ENCODE data around the gene KLHL3. TPM values are rescaled to one million over a fixed set of nuclear protein-coding genes. Genes with fewer than 3 reads are reported as not detected.
A peak's percentile ranks its signal among the peaks of the same experiment; 100 is the strongest.

Gene KLHL3
- polyA plus RNA-seq (2012; rRNA removed), result 3.8 and 4.9 TPM in 2 replicates
- polyA plus RNA-seq (2012; cell fraction: cytosol; rRNA removed), result 1.9 and 2.3 TPM in 2 replicates
- polyA plus RNA-seq (2012; cell fraction: nucleus; rRNA removed), result 22.2 and 23.7 TPM in 2 replicates

GRCh38 chr5:137735555-137736284 is at the start of gene KLHL3:
Gene KLHL3, minus strand, starts transcription at chr5:137736089. Its CDS starts 443 bp downstream, at chr5:137735646.
- H3K4me3 ChIP-seq (ENCODE audit: low read depth in 2 of 2, low read length in 1 of 2), result peak within 1 kb of the TSS; percentile 41 to 42
- H3K9me2 ChIP-seq, result no peaks in the 10 kb centered on the region
- CTCF ChIA-PET, result interaction anchor here (0.6 to 22.5 kb wide), 23 partner anchors 8 to 415 kb away, joined by 3 to 407 read pairs (median 4); no protein-coding TSS in a partner anchor
- peak; percentile 68 for DNase-seq
- peak within 1 kb of the TSS; percentile 2 to 39 for H3K27ac ChIP-seq (ENCODE audit: low read depth in 2 of 2, low read length in 1 of 2)
- POLR2A ChIA-PET, result interaction anchor here (1.0 kb wide), 1 partner anchor 76 kb away, joined by 3 read pairs; no protein-coding TSS in a partner anchor
- peaks cover 0 to 14% of the 10 kb centered on the region in 2 experiments; a peak in 2 of 4 replicates for H3K4me1 ChIP-seq (ENCODE audit: control insufficient read depth in 1 of 2, insufficient read depth in 2 of 2, low read depth in 1 of 2, low read length in 1 of 2)
- H3K36me3 ChIP-seq (replicated peaks in 1 of 2; ENCODE audit: control insufficient read depth in 1 of 2, insufficient read depth in 2 of 2, low read length in 1 of 2), result peaks cover 0 to 4% of the 10 kb centered on the region in 2 experiments
- no peaks in the 10 kb centered on the region for H3K79me2 ChIP-seq (ENCODE audit: insufficient read depth)
- peak within 1 kb of the TSS; percentile 26; the same call in 1 of the 2 replicates for H3K9ac ChIP-seq
- 0 out of 2 replicates have a peak, but pooled peaks cover 4% of the 10 kb centered on the region for H3K9me3 ChIP-seq
- H2AFZ ChIP-seq (ENCODE audit: low read depth), result peak within 1 kb of the TSS; percentile 69
- WGBS (ENCODE audit: low lambda C conversion rate), result 58% methylated on average over 12 of the region's 12 CpGs
- no peak for TF ChIP-seq FOXM1 (IDR thresholded peaks at IDR 0.05; ENCODE audit: low read depth)
- TF ChIP-seq RAD21 (IDR thresholded peaks at IDR 0.05; ENCODE audit: low read length), result peak; percentile 76
- no peak for TF ChIP-seq GABPA (IDR thresholded peaks at IDR 0.05; ENCODE audit: low read depth)
- TF ChIP-seq, protein P1, sequence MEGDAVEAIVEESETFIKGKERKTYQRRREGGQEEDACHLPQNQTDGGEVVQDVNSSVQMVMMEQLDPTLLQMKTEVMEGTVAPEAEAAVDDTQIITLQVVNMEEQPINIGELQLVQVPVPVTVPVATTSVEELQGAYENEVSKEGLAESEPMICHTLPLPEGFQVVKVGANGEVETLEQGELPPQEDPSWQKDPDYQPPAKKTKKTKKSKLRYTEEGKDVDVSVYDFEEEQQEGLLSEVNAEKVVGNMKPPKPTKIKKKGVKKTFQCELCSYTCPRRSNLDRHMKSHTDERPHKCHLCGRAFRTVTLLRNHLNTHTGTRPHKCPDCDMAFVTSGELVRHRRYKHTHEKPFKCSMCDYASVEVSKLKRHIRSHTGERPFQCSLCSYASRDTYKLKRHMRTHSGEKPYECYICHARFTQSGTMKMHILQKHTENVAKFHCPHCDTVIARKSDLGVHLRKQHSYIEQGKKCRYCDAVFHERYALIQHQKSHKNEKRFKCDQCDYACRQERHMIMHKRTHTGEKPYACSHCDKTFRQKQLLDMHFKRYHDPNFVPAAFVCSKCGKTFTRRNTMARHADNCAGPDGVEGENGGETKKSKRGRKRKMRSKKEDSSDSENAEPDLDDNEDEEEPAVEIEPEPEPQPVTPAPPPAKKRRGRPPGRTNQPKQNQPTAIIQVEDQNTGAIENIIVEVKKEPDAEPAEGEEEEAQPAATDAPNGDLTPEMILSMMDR (IDR thresholded peaks at IDR 0.05), result peak; percentile 33; the same call in 1 of the 2 replicates
- TF ChIP-seq SMC3 (IDR thresholded peaks at IDR 0.05; ENCODE audit: low read depth, low read length), result peak; percentile 43; the same call in 1 of the 2 replicates
- no peak for TF ChIP-seq CHD2 (IDR thresholded peaks at IDR 0.05; ENCODE audit: low read length, partially characterized antibody)
- no peak for TF ChIP-seq FOXJ3 (CRISPR knock-in tag; IDR thresholded peaks at IDR 0.05)
- TF ChIP-seq YY1 (IDR thresholded peaks at IDR 0.05; ENCODE audit: low read depth), result peak; percentile 27; the same call in 1 of the 2 replicates
- H3K27me3 ChIP-seq (ENCODE audit: insufficient read depth), result no peaks in the 10 kb centered on the region
- peak within 1 kb of the TSS; percentile 69 for H3K4me2 ChIP-seq
- H3F3A ChIP-seq (replicated peaks; ENCODE audit: insufficient read depth), result no peaks in the 10 kb centered on the region
- no peaks in the 10 kb centered on the region for H4K20me1 ChIP-seq (ENCODE audit: insufficient read depth)

- no peak overlapping the region for H3K27ac ChIP-seq (ENCODE audit: low read depth in 2 of 2, low read length in 1 of 2)
- no peak overlapping the region for H3K9ac ChIP-seq
- no peaks in the 10 kb centered on the region for H3K9me2 ChIP-seq
- no peak overlapping the region for H3K4me2 ChIP-seq
- no peaks in the 10 kb centered on the region for H4K20me1 ChIP-seq (ENCODE audit: insufficient read depth)
- no peaks in the 10 kb centered on the region for H3K79me2 ChIP-seq (ENCODE audit: insufficient read depth)
- no peak overlapping the region for H2AFZ ChIP-seq (ENCODE audit: low read depth)
- H3K4me3 ChIP-seq (ENCODE audit: low read depth in 2 of 2, low read length in 1 of 2), result no peak overlapping the region
- no peaks in the 10 kb centered on the region for H3K4me1 ChIP-seq (ENCODE audit: control insufficient read depth in 1 of 2, insufficient read depth in 2 of 2, low read depth in 1 of 2, low read length in 1 of 2)
- H3F3A ChIP-seq (replicated peaks; ENCODE audit: insufficient read depth), result peaks cover 6% of the 10 kb centered on the region
- no peaks in the 10 kb centered on the region for H3K27me3 ChIP-seq (ENCODE audit: insufficient read depth)
- CTCF ChIA-PET, result interaction anchor here (0.6 to 2.4 kb wide), 2 partner anchors 179 to 253 kb away, joined by 3 to 6 read pairs; no protein-coding TSS in a partner anchor
- POLR2A ChIA-PET, result no interaction called here
- no peak for DNase-seq
- H3K36me3 ChIP-seq (replicated peaks in 1 of 2; ENCODE audit: control insufficient read depth in 1 of 2, insufficient read depth in 2 of 2, low read length in 1 of 2), result no peaks in the 10 kb centered on the region
- WGBS (ENCODE audit: low lambda C conversion rate), result 97% methylated on average over 4 of the region's 4 CpGs
- H3K9me3 ChIP-seq, result no peaks in the 10 kb centered on the region
- TF ChIP-seq MXI1 (IDR thresholded peaks at IDR 0.05; ENCODE audit: low read depth, low read length) (no peak), USF2 (IDR thresholded peaks at IDR 0.05; ENCODE audit: borderline replicate concordance, low read depth, low read length) (no peak), USF1 (IDR thresholded peaks at IDR 0.05; ENCODE audit: borderline replicate concordance, low read depth) (no peak), RFX5 (IDR thresholded peaks at IDR 0.05; ENCODE audit: low read length) (no peak), RCOR1 (IDR thresholded peaks at IDR 0.05; ENCODE audit: low read length) (no peak), TAF1 (IDR thresholded peaks at IDR 0.05; ENCODE audit: borderline replicate concordance, low read depth, low read length) (no peak), POLR2AphosphoS5 (IDR thresholded peaks at IDR 0.05; ENCODE audit: low read depth, low read length) (no peak), YY1 (IDR thresholded peaks at IDR 0.05; ENCODE audit: low read depth) (no peak), FOSL2 (IDR thresholded peaks at IDR 0.05; ENCODE audit: borderline replicate concordance, low read depth) (no peak), TCF12 (IDR thresholded peaks at IDR 0.05) (no peak)
- TF ChIP-seq, protein P2, sequence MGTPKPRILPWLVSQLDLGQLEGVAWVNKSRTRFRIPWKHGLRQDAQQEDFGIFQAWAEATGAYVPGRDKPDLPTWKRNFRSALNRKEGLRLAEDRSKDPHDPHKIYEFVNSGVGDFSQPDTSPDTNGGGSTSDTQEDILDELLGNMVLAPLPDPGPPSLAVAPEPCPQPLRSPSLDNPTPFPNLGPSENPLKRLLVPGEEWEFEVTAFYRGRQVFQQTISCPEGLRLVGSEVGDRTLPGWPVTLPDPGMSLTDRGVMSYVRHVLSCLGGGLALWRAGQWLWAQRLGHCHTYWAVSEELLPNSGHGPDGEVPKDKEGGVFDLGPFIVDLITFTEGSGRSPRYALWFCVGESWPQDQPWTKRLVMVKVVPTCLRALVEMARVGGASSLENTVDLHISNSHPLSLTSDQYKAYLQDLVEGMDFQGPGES (IDR thresholded peaks at IDR 0.05; ENCODE audit: low read depth, low read length), result no peak
- TF ChIP-seq, protein P1 (IDR thresholded peaks at IDR 0.05), result no peak
Observed at GRCh38 chr5:137782984-137783536, 47.2 kb upstream of the KLHL3 start.
